GM12891 (cell line): Measurements from ENCODE around the gene NFIL3.

Source experiments
- POLR2A ChIP-seq: IDR thresholded peaks from 2 replicates; pipeline ENCODE4 v1.6.1; 2011; ENCODE audit warnings: low read depth, low read length, control low read depth
- POLR2AphosphoS5 ChIP-seq: IDR thresholded peaks from 2 replicates; pipeline ENCODE4 v1.6.1; 2011; ENCODE audit warnings: low read depth, low read length, control low read depth
- POU2F2 ChIP-seq: IDR thresholded peaks from 2 replicates; pipeline ENCODE4 v1.6.1; 2011; ENCODE audit warnings: low read depth, mild to moderate bottlenecking, control low read depth, low read length, moderate library complexity
- TAF1 ChIP-seq: IDR thresholded peaks from 2 replicates; pipeline ENCODE4 v1.6.1; 2011; ENCODE audit warnings: low read depth, low read length, control low read depth

GRCh38 chr9:91416096-91416712 is 7.4 kb downstream of the NFIL3 start:
- TF ChIP-seq POLR2AphosphoS5: no peak
- no peak for TF ChIP-seq POLR2A
- no peak for TF ChIP-seq TAF1
- no peak for TF ChIP-seq POU2F2
